IMR-90 (cell line): ENCODE measurements around the gene TSPAN1. TPM values are rescaled to one million over a fixed set of nuclear protein-coding genes. Genes with fewer than 3 reads are reported as not detected.

Experiments used
- ATAC-seq: fragments of 200-7000 bp; cut with Tn5 transposase; 2 replicates; pipeline ENCODE4 v1.9.1; 2020; ENCODE audit warnings: low read depth, mild to moderate bottlenecking, moderate library complexity
- BruUV-seq: library from RNA; stranded (reverse); fragments of 400-500 nt; replicated peaks from 2 replicates; lab custom pipeline; 2021; lab: Mats Ljungman, UMichigan
- CTCF ChIA-PET: fragments of 300-600 bp; formaldehyde crosslinking; extraction: SDS; loops from one replicate; lab custom pipeline; 2021; ENCODE audit warnings: antibody characterized with exemption; lab: Yijun Ruan, JAX
- POLR2A ChIA-PET: fragments of 300-600 bp; sonication (Branson Sonifier 250); formaldehyde crosslinking; loops from one replicate; lab custom pipeline; 2022; ENCODE audit warnings: antibody characterized with exemption; ENCODE audit not compliant: unreplicated experiment; lab: Charles Lee
- DNase-seq: peaks from one replicate; pipeline ENCODE4 v3.0.0; 2013
- H2AFZ ChIP-seq: replicated peaks from 2 replicates; pipeline ENCODE3; 2013; ENCODE audit warnings: low read length, mild to moderate bottlenecking; ENCODE audit not compliant: poor library complexity
- H2AK5ac ChIP-seq: 2 replicates; pipeline ENCODE4 v1.6.1; 2013; ENCODE audit warnings: low read depth, low read length, inconsistent platforms
- H2AK9ac ChIP-seq: replicated peaks from 2 replicates; pipeline ENCODE3; 2013; ENCODE audit warnings: mild to moderate bottlenecking, low read depth, low read length, moderate library complexity; ENCODE audit not compliant: poor library complexity
- H2BK120ac ChIP-seq: 2 replicates; pipeline ENCODE4 v1.6.1; 2013; ENCODE audit warnings: low read depth, low read length, inconsistent platforms
- H2BK15ac ChIP-seq: 3 replicates; pipeline ENCODE4 v1.6.1; 2013; ENCODE audit warnings: low read depth, low read length, inconsistent platforms
- H2BK20ac ChIP-seq: 2 replicates; pipeline ENCODE4 v1.6.1; 2013; ENCODE audit warnings: low read depth, mild to moderate bottlenecking, inconsistent platforms, low read length, moderate library complexity
- H2BK5ac ChIP-seq: 2 replicates; pipeline ENCODE4 v1.6.1; 2013; ENCODE audit warnings: mild to moderate bottlenecking, low read depth, low read length, inconsistent platforms; ENCODE audit not compliant: poor library complexity, severe bottlenecking
- H3K14ac ChIP-seq: replicated peaks from 2 replicates; pipeline ENCODE4 v1.6.1; 2013; ENCODE audit warnings: low read depth, low read length, inconsistent platforms
- H3K18ac ChIP-seq: 2 replicates; pipeline ENCODE4 v1.6.1; 2013; ENCODE audit warnings: low read depth, low read length, control low read depth
- H3K23ac ChIP-seq: 2 replicates; pipeline ENCODE4 v1.6.1; 2013; ENCODE audit warnings: low read depth, low read length, inconsistent platforms
- H3K27ac ChIP-seq: 2 replicates; pipeline ENCODE4 v1.5.1; 2013; ENCODE audit warnings: mild to moderate bottlenecking, control low read depth, low read length; ENCODE audit not compliant: insufficient read depth
- H3K27me3 ChIP-seq: 2 replicates; pipeline ENCODE4 v1.6.1; 2013; ENCODE audit warnings: low read length; ENCODE audit not compliant: control insufficient read depth, insufficient read depth
- H3K36me3 ChIP-seq: 2 replicates; pipeline ENCODE4 v1.6.1; 2013; ENCODE audit warnings: low read length, mixed read lengths; ENCODE audit not compliant: control insufficient read depth, insufficient read depth
- H3K4ac ChIP-seq: 2 replicates; pipeline ENCODE4 v1.6.1; 2013; ENCODE audit warnings: low read depth, low read length, inconsistent platforms
- H3K4me1 ChIP-seq: 2 replicates; pipeline ENCODE4 v1.6.1; 2013; ENCODE audit warnings: low read length, mixed read lengths; ENCODE audit not compliant: control insufficient read depth, insufficient read depth
- H3K4me2 ChIP-seq: 2 replicates; pipeline ENCODE4 v1.6.1; 2013; ENCODE audit warnings: low read depth, mild to moderate bottlenecking, control low read depth, low read length, moderate library complexity
- H3K4me3 ChIP-seq: 2 replicates; pipeline ENCODE4 v1.5.1; 2013; ENCODE audit warnings: low read depth, mild to moderate bottlenecking, control low read depth, low read length, moderate library complexity; ENCODE audit not compliant: insufficient read depth
- H3K56ac ChIP-seq: 2 replicates; pipeline ENCODE4 v1.6.1; 2013; ENCODE audit warnings: low read length, inconsistent platforms; ENCODE audit not compliant: insufficient read depth; ENCODE audit errors: extremely low read depth
- H3K79me1 ChIP-seq, 2 experiments: 2 replicates each; pipeline ENCODE4 v1.6.1; 2013; ENCODE audit warnings: low read length in 2 of 2, inconsistent platforms in 1 of 2, low read depth in 1 of 2
- H3K9ac ChIP-seq: 2 replicates; pipeline ENCODE4 v1.6.1; 2013; ENCODE audit warnings: low read depth, low read length, control low read depth
- H3K9me1 ChIP-seq: 2 replicates; pipeline ENCODE4 v1.6.1; 2013; ENCODE audit warnings: low read length, inconsistent platforms; ENCODE audit not compliant: insufficient read depth
- H3K9me3 ChIP-seq: 2 replicates; pipeline ENCODE4 v1.6.1; 2013; ENCODE audit warnings: low read length; ENCODE audit not compliant: control insufficient read depth, insufficient read depth
- H4K20me1 ChIP-seq: 2 replicates; pipeline ENCODE4 v1.6.1; 2013; ENCODE audit warnings: low read length, inconsistent platforms; ENCODE audit not compliant: insufficient read depth
- H4K5ac ChIP-seq: 2 replicates; pipeline ENCODE4 v1.6.1; 2013; ENCODE audit warnings: mild to moderate bottlenecking, low read depth, low read length, control low read depth
- H4K8ac ChIP-seq, 2 experiments: 2 replicates each; pipeline ENCODE4 v1.6.1; 2013; ENCODE audit warnings: low read depth in 2 of 2, low read length in 2 of 2, control low read depth in 1 of 2, inconsistent platforms in 1 of 2
- H4K91ac ChIP-seq: 2 replicates; pipeline ENCODE4 v1.6.1; 2013; ENCODE audit warnings: low read depth, low read length, inconsistent platforms; ENCODE audit not compliant: insufficient read depth
- MAFK ChIP-seq: IDR thresholded peaks from 2 replicates; pipeline ENCODE4 v1.6.1; 2012; ENCODE audit warnings: low read depth, low read length, improper control_type of control experiment
- NFE2L2 ChIP-seq: fragments of 150-350 bp; IDR thresholded peaks from 2 replicates; pipeline ENCODE4 v1.6.1; 2016; ENCODE audit warnings: low read depth, mild to moderate bottlenecking, low read length
- RAD21 ChIP-seq: IDR thresholded peaks from 2 replicates; pipeline ENCODE4 v1.6.1; 2012; ENCODE audit warnings: low read length, improper control_type of control experiment
- RCOR1 ChIP-seq: IDR thresholded peaks from 2 replicates; pipeline ENCODE4 v1.6.1; 2012; ENCODE audit warnings: mild to moderate bottlenecking, low read length, improper control_type of control experiment; ENCODE audit not compliant: insufficient replicate concordance
- SMC3 ChIP-seq: fragments of 150-350 bp; IDR thresholded peaks from 2 replicates; pipeline ENCODE4 v1.6.1; 2016; ENCODE audit warnings: low read depth, mild to moderate bottlenecking, antibody characterized with exemption, low read length, moderate library complexity
- WGBS, 2 experiments: methylation state at CpG; one replicate each; pipeline versions ENCODE4 v1.1.5 to v1.1.7; 2013; ENCODE audit warnings: missing lambda C conversion rate in 2 of 2; ENCODE audit not compliant: insufficient read length in 1 of 2; ENCODE audit errors: extremely low coverage in 2 of 2; 5-methylcytosine and 5-hydroxymethylcytosine counted together
- dilution Hi-C: fragments of 300-500 bp; cut with HindIII; formaldehyde crosslinking; loops from one replicate; pipeline ENCODE4 v1.14.3; 2018; ENCODE audit warnings: low sequenced_read_pairs; ENCODE audit not compliant: unreplicated experiment
- in situ Hi-C: fragments of 300-500 bp; cut with MboI; formaldehyde crosslinking; loops from 3 replicates; pipeline ENCODE4 v1.14.3; 2019; ENCODE audit warnings: low sequenced_read_pairs, inconsistent platforms, mixed read lengths
- intact Hi-C: fragments of 100-400 bp; cut with micrococcal nuclease; formaldehyde crosslinking; loops from 2 replicates; pipeline ENCODE4 v1.10.0; 2022
- polyA plus RNA-seq, 3 experiments: library from polyadenylated mRNA; depleted of rRNA; stranded (reverse); fragments of >200 nt; gene quantifications; 2 replicates each; pipeline ENCODE4 v1.2.3, GENCODE V29; 2012; ENCODE audit warnings: low replicate concordance in 1 of 3
- total RNA-seq: library from RNA; depleted of rRNA; stranded (reverse); fragments of >200 nt; gene quantifications from 2 replicates; pipeline ENCODE4 v1.2.3, GENCODE V29; 2012
- TF ChIP-seq, protein P1 (sequence below): fragments of 150-350 bp; IDR thresholded peaks from 2 replicates; pipeline ENCODE4 v1.6.1; 2017; ENCODE audit warnings: mild to moderate bottlenecking, antibody characterized with exemption, low read length, low read depth

Gene TSPAN1
- total and polyA plus RNA-seq, 2 of the 4 experiments (the other 2 are of a cell fraction), result 0.18 to 0.82 TPM

DNA sequence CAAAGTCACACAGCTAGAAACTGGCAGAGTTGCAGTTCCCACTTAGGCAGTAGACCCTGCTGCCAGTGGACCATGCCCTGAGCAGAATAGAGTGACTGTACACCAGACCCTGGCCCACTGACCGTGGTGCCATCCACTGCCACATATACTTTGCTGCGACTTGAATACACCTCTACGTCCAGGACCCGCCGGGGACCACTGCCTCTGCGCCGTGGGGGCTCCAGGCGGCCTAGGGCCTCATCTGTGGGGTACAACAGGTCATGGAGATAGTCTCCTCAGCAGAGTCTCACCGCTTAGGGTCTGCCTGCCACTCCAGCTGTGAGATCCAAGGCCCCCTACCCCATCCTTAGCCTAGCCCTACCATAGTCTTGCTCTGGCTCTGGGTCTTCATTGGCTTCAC, 21.7 kb downstream of the TSPAN1 start:
- Histone ChIP-seq H3K56ac (no peak overlapping the region), H3K4me1 (peaks cover 7% of the 10 kb centered on the region; the same call in 1 of the 2 replicates), H3K27me3 (no peaks in the 10 kb centered on the region), H2AFZ (no peak overlapping the region), H3K9me3 (no peaks in the 10 kb centered on the region), H3K18ac (no peak overlapping the region), H2AK9ac (peak overlapping the region; percentile 30), H4K91ac (no peak overlapping the region), H4K8ac (no peak overlapping the region), H3K9me1 (peaks cover 19% of the 10 kb centered on the region), H2BK20ac (no peak overlapping the region), H3K36me3 (peaks cover 30% of the 10 kb centered on the region), H2BK120ac (no peak overlapping the region), H3K9ac (no peak overlapping the region), H3K4me2 (no peak overlapping the region), H4K20me1 (peaks cover 3% of the 10 kb centered on the region; the same call in 1 of the 2 replicates), H2AK5ac (0 out of 2 replicates have a peak overlapping the region, but pooled peaks have one; percentile 9), H3K23ac (0 out of 2 replicates have a peak overlapping the region, but pooled peaks have one; percentile 0), H2BK15ac (no peak overlapping the region), H3K79me1 (peaks cover 14 to 46% of the 10 kb centered on the region in 2 experiments), H3K27ac (no peak overlapping the region), H4K5ac (no peak overlapping the region), H2BK5ac (no peak overlapping the region), H3K4me3 (no peak overlapping the region), H3K4ac (no peak overlapping the region), H3K14ac (no peak overlapping the region)
- TF ChIP-seq SMC3 (no peak), MAFK (no peak), RAD21 (no peak), NFE2L2 (no peak), RCOR1 (no peak)
- TF ChIP-seq, protein P1, sequence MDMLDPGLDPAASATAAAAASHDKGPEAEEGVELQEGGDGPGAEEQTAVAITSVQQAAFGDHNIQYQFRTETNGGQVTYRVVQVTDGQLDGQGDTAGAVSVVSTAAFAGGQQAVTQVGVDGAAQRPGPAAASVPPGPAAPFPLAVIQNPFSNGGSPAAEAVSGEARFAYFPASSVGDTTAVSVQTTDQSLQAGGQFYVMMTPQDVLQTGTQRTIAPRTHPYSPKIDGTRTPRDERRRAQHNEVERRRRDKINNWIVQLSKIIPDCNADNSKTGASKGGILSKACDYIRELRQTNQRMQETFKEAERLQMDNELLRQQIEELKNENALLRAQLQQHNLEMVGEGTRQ, result no peak
- in situ Hi-C loops, result no loop called here
- no peak for ATAC-seq
- dilution Hi-C loops, result loop anchor here (25.0 kb wide), 1 partner anchor 159 kb away; no protein-coding TSS in a partner anchor
- POLR2A ChIA-PET, result no interaction called here
- BruUV-seq, result no TSS peak
- 100% methylated on average over 1 of the region's 9 CpGs; no CpG with 5 or more reads in 1 of the 2 experiments for WGBS, 2 experiments
- intact Hi-C loops, result no loop called here
- DNase-seq, result no peak
- CTCF ChIA-PET, result interaction anchor here (0.6 kb wide), 1 partner anchor 13 kb away, joined by 3 read pairs; no protein-coding TSS in a partner anchor
